Esophagus squamous epithelium (tissue), 5 donors: ENCODE results near the gene COL7A1. TPM values are rescaled to one million over a fixed set of nuclear protein-coding genes. Genes with fewer than 3 reads are reported as not detected.

Experiments
- DNase-seq: peaks from one replicate; lab custom pipeline; 2025; lab: John Stamatoyannopoulos, UW
- H3K27ac ChIP-seq, 4 donors: fragments of 200-600 bp; sonication (generic); one replicate each; pipeline ENCODE4 v1.5.1; 2016 to 2019; ENCODE audit warnings: mild to moderate bottlenecking in 1 of 4
- H3K27me3 ChIP-seq, 4 donors: fragments of 200-600 bp; sonication (generic); 1 replicate in 3 of 4; 2 replicates in 1 of 4; pipeline versions ENCODE4 v1.5.1 to v1.6.0; 2017 to 2021; ENCODE audit warnings: antibody characterized with exemption in 1 of 4
- H3K36me3 ChIP-seq, 3 donors: fragments of 200-600 bp; sonication (generic); one replicate each; pipeline ENCODE4 v1.5.1; 2016 to 2019
- H3K4me1 ChIP-seq, 3 donors: fragments of 200-600 bp; sonication (generic); one replicate each; pipeline ENCODE4 v1.5.1; 2017 to 2019
- H3K4me3 ChIP-seq, 4 donors: fragments of 200-600 bp; sonication (generic); 1 replicate in 3 of 4; 2 replicates in 1 of 4; pipeline ENCODE4 v1.5.1; 2016 to 2019; ENCODE audit warnings: mild to moderate bottlenecking in 2 of 4, moderate library complexity in 1 of 4
- H3K9me3 ChIP-seq, 3 donors: fragments of 200-600 bp; sonication (generic); one replicate each; pipeline ENCODE4 v1.5.1; 2016 to 2019
- CTCF ChIP-seq, 6 experiments: fragments of 450-650 bp in 4 of 6; fragments of 200-600 bp in 2 of 6; sonication (generic) in 2 of 6; IDR thresholded peaks; one replicate each; pipeline ENCODE4 v1.5.1; 2016 to 2019; ENCODE audit warnings: antibody characterized with exemption in 6 of 6, mild to moderate bottlenecking in 4 of 6, moderate library complexity in 4 of 6
- POLR2A ChIP-seq, 4 donors: fragments of 450-650 bp; IDR thresholded peaks; one replicate each; pipeline ENCODE4 v1.6.1; 2017; ENCODE audit warnings: antibody characterized with exemption in 4 of 4, mild to moderate bottlenecking in 4 of 4, moderate library complexity in 3 of 4
- WGBS, 2 donors: methylation state at CpG; one replicate each; pipeline ENCODE4 v1.1.5; 2018; 5-methylcytosine and 5-hydroxymethylcytosine counted together
- intact Hi-C: fragments of 100-400 bp; cut with DNase I; formaldehyde crosslinking; loops from one replicate; pipeline ENCODE4 v1.15.0; 2022
- total RNA-seq, 4 donors: library from RNA; depleted of rRNA; stranded (reverse); fragments of >200 nt; gene quantifications; one replicate each; pipeline ENCODE4 v1.1.0, GENCODE V29; 2016
- donor health status: DM: yes; HTN: yes; CAD: no.

COL7A1 gene
- total RNA-seq, 4 donors from 2014 or later = 52.8 to 125 (median 69.0) TPM

- peaks cover 33 to 72% (median 44%) of the 10 kb centered on the region in 3 donors for H3K4me1 ChIP-seq
- H3K4me3 ChIP-seq = peak overlapping the region in 3 of 4 donors; percentile 40 to 68 (median 57)
- TF ChIP-seq CTCF (IDR thresholded peaks at IDR 0.05) (no peak), POLR2A (IDR thresholded peaks at IDR 0.05) (no peak)
- DNase-seq = no peak
- no peaks in the 10 kb centered on the region for H3K9me3 ChIP-seq
- H3K27me3 ChIP-seq = peaks cover 0 to 28% (median 0%) of the 10 kb centered on the region in 4 donors
- intact Hi-C loops = no loop called here
- H3K36me3 ChIP-seq = peaks cover 0 to 41% (median 0%) of the 10 kb centered on the region in 3 donors
- 67% methylated on average over 1 of the region's 9 CpGs; no CpG with 5 or more reads in 1 of the 2 donors for WGBS, 2 donors
- H3K27ac ChIP-seq = no peak overlapping the region
Observed at GRCh38 chr3:48593337-48593736, 1.8 kb downstream of the COL7A1 start.

- H3K36me3 ChIP-seq = peaks cover 0 to 46% (median 0%) of the 10 kb centered on the region in 3 donors
- TF ChIP-seq POLR2A (IDR thresholded peaks at IDR 0.05) = no peak
- TF ChIP-seq CTCF (IDR thresholded peaks at IDR 0.05) = no peak
- no peak for DNase-seq
- H3K4me1 ChIP-seq = peaks cover 26 to 65% (median 36%) of the 10 kb centered on the region in 3 donors
- intact Hi-C loops = no loop called here
- H3K4me3 ChIP-seq = no peak overlapping the region
- WGBS, 2 donors = 80 to 82% methylated on average over 11 to 12 of the region's 21 CpGs
- no peak overlapping the region for H3K27ac ChIP-seq
- H3K27me3 ChIP-seq = peaks cover 0 to 28% (median 0%) of the 10 kb centered on the region in 4 donors
- no peaks in the 10 kb centered on the region for H3K9me3 ChIP-seq
Observed at GRCh38 chr3:48592519-48593087, 2.5 kb downstream of the COL7A1 start.

GRCh38 chr3:48591886-48592518 lies 3.1 kb downstream of the COL7A1 start:
- H3K9me3 ChIP-seq = no peaks in the 10 kb centered on the region
- DNase-seq = no peak
- no peak for TF ChIP-seq CTCF (IDR thresholded peaks at IDR 0.05)
- TF ChIP-seq POLR2A (IDR thresholded peaks at IDR 0.05) = no peak
- WGBS, 2 donors = 85 to 100% methylated on average over 4 to 8 of the region's 22 CpGs
- peaks cover 23 to 59% (median 31%) of the 10 kb centered on the region in 3 donors for H3K4me1 ChIP-seq
- H3K27ac ChIP-seq = no peak overlapping the region
- peaks cover 0 to 50% (median 3%) of the 10 kb centered on the region in 3 donors for H3K36me3 ChIP-seq
- H3K27me3 ChIP-seq = peaks cover 0 to 28% (median 0%) of the 10 kb centered on the region in 4 donors
- H3K4me3 ChIP-seq = no peak overlapping the region
- intact Hi-C loops = no loop called here

- H3K27ac ChIP-seq = no peak overlapping the region
- peaks cover 23 to 53% (median 31%) of the 10 kb centered on the region in 3 donors for H3K4me1 ChIP-seq
- no peaks in the 10 kb centered on the region for H3K9me3 ChIP-seq
- intact Hi-C loops = no loop called here
- peaks cover 0 to 28% (median 0%) of the 10 kb centered on the region in 4 donors for H3K27me3 ChIP-seq
- TF ChIP-seq CTCF (IDR thresholded peaks at IDR 0.05) (no peak), POLR2A (IDR thresholded peaks at IDR 0.05) (no peak)
- DNase-seq = no peak
- peaks cover 0 to 56% (median 5%) of the 10 kb centered on the region in 3 donors for H3K36me3 ChIP-seq
- H3K4me3 ChIP-seq = no peak overlapping the region
- 89 to 100% methylated on average over 2 to 7 of the region's 14 CpGs for WGBS, 2 donors
Observed at GRCh38 chr3:48591436-48591835, 3.7 kb downstream of the COL7A1 start.

- Histone ChIP-seq H3K9me3 (no peaks in the 10 kb centered on the region), H3K36me3 (peaks cover 3 to 88% (median 11%) of the 10 kb centered on the region in 3 donors), H3K27me3 (peaks cover 0 to 6% (median 0%) of the 10 kb centered on the region in 4 donors), H3K4me1 (peaks cover 0 to 21% (median under 1%) of the 10 kb centered on the region in 3 donors), H3K4me3 (no peak overlapping the region), H3K27ac (no peak overlapping the region)
- TF ChIP-seq CTCF (IDR thresholded peaks at IDR 0.05) (no peak), POLR2A (IDR thresholded peaks at IDR 0.05) (no peak)
- WGBS, 2 donors = 82% methylated on average over 5 of the region's 15 CpGs; no CpG with 5 or more reads in 1 of the 2 donors
- intact Hi-C loops = no loop called here
- no peak for DNase-seq
Observed at GRCh38 chr3:48588230-48588629, 6.9 kb downstream of the COL7A1 start.
